GM21717 (cell line): ENCODE results near the gene CDCA7L.
"Not testable (repeated sequence)": the region's sequence is repeated elsewhere in the genome, so short reads cannot be mapped to it uniquely, and the experiment has no call there.

Source experiments
- ATAC-seq: cut with Tn5 transposase; IDR thresholded peaks from one replicate; pipeline ENCODE4 v1.9.1; 2021; ENCODE audit warnings: mild to moderate bottlenecking, moderate library complexity; ENCODE audit not compliant: unreplicated experiment

Gene CDCA7L

DNA sequence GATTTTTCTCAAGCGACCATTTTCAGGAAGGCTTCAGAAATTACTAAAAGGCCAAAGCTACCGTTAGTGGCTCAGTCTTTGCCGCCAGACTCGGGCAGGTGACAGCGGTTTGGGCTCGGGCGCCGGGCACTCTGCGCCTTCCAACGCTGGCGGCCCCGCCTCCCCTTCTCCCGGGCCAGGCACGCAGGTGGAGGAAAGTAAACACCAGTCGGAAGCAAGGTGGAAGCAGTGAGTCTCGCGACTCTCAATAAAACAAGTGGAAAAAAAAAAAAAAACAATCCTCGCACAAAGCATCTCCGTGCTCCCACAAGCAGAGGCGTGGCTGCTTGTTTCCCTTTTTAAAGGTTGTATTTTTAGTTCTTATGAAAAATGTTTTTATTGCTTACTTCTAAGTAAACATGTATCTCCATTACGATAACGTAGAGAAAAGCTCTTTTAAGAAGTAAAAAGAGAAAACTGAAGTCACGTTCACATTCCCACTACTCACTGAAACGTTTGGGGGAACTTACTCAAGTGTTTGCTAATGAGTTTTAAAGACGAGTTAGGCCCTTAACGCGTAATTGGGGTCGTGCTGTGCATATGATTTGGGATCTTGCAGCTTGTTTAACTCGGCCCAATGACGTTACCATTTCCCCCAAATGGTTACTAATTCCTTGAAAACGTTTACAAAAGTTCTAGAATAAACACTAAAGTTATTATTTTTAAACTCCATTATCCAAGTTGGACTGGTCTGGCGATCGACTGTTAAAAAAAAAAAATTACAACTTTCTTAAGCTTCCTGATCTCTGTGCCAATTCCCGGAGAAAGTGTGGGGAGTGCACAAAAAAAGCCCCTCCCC, 864 bp downstream of the CDCA7L start:
- ATAC-seq, result no peak

DNA sequence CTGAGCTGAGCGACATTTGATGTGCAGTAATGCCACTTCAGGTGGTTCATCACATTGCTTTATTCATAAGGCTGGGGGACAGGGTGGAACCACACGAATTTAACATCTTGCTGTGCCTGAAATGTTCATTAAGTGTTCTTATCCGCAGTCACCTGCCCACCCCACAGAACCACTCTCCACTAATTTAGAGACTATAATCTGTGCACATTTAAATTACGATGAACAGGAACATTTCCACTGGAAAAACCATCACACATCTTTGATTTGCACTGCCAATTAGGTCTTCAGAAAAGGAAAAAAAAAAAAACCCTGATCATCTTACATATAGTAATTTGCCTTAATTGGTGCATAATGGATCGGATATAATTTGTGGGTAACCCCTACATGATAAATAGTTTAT, 2.3 kb downstream of the CDCA7L start:
- ATAC-seq, result no peak

DNA sequence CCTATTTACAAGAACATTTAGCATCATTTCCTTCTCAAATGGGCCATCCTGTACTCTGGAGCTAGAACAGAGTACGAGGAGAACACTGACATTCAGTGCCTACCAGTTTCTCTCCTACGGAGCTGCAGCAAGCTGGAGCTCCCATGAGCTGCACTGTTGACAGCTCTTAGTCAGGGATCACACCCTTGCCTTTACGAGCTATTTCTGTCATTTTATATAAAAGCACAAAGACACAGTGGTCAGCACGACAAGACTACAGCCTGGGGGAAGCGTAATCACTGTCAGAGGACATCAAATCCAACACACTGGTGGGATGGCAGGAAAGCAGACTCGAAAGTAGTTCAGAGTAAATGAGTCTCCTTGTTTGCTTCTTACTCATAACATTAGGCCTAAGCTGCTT, 2.7 kb downstream of the CDCA7L start:
- no peak for ATAC-seq

DNA sequence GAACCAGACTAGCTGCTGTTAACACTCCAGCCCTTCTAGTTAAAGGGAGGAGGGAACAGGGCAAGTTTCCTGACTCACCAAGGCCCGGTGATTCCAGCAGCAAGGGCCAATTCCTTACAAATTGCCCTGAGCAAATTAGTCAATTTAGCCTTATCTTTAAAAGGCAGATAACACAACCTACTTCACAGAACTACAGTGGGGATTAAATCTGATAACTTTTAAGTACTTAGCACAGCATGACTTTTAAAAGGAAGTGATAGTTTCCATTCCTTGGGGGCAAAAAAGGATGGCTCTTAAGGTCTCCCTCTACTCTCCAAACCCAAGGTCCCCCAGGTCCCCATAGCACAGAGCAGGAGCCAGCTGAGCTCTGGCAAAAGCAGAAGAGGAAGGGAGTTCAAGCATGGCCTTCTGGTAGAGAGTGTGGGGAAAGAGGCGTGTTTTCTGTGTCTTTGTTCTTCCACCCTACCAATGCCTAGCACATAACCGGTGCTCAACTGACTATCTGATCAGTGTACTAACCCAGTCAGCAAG, 4.0 kb downstream of the CDCA7L start:
- peak; percentile 29 for ATAC-seq

DNA sequence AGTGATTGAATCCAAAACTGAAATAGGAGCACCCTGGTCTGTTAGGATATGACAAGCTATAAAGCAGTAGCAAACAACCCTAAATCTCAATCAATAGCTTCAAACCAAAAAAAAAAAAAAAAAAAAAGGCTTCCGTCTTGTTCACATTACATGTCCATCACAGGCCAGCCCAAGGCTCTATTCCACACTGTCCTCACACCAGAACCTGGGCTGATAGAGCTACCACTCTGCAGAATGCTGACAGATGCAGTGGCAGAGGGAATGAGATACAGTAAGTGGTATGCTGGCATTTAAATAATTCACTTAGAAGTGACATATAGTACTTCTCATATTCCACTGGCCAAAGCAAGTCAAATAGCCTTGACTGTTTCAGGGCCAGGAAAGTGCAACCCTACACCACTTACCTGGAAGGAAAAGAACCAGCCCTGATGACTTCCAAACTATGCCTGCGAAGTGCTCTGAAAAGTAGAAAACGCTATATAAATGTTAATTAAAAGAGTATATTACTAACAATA, 5.8 kb downstream of the CDCA7L start:
- ATAC-seq, result no peak

DNA sequence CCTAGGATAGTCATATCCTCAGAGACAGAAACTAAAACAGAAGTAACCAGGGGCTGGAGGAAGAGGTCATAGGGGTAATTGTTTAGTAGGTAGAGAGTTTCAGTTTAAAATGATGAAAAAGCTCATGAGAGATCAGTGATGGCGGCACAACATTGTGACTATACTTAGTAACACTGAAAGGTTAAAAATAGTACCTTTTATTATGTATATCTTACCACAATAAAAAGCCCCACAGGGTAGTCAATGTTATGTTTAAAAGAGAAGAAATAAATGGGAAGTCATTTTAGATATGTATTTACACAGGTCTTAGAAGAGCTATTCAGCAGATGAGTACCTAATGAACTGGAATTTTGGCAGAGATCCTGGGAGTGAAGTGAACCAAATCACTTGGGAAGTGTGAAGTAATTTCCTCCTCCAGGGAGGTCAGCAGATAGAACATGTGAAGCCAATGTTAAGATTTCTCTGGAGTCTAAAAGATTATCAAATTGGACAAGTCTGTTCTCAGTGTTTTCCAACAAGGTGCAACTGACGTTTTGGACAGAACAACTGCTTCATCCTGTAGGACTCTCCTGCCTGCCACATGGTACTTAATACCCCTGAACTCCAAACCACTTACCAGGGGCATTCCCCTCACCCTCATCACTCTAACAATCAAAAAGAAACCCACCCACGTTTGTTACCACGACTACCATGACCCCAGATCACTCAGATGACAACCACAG, 6.4 kb downstream of the CDCA7L start:
- ATAC-seq, result peak; percentile 81

DNA sequence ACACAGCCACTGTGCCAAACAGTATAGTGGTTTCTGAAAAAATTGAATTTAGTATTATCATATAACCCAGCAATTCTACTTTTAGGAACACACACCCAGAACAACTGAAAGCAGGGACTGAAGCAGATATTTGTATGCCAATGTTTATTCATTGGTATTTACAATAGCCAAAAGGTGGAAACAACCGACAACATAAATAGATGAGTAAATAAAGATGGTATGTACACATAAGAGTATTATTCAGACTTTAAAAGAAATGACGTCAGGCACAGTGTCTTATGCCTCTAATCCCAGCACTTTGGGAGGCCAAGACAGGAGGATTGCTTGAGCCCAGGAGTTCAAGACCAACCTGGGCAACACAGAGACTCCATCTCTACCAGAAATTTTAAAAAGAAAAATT, 7.2 kb downstream of the CDCA7L start:
- no peak for ATAC-seq

DNA sequence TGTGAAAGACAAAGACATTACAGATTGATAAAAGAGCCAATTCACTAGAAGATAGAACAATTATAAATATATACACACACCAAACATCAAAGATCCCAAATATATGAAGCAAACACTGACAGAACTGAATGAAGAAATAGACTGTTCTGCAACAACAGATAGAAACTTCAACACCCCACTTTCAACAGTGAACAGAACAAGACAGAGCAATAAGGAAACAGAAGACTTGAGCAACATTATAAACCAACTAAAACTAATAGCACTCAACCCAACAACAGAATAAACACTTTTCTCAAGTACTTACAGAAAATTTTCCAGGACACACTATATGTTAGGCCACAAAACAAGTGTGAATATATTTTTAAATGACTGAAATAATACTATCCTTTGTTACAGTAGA, 10.9 kb downstream of the CDCA7L start:
- no peak for ATAC-seq

DNA sequence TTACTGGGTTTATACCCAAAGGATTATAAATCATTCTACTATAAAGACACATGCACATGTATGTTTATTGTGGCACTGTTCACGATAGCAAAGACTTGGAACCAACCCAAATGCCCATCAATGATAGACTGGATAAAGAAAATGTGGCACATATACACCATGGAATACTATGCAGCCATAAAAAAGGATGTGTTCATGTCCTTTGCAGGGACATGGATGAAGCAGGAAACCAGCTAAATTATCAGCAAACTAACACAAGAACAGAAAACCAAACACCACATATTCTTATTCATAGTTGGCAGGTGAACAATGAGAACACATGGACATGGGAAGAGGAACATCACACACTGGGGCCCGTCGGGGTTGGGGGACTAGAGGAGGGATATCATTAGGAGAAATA, 12.4 kb downstream of the CDCA7L start:
- not testable (repeated sequence) for ATAC-seq

DNA sequence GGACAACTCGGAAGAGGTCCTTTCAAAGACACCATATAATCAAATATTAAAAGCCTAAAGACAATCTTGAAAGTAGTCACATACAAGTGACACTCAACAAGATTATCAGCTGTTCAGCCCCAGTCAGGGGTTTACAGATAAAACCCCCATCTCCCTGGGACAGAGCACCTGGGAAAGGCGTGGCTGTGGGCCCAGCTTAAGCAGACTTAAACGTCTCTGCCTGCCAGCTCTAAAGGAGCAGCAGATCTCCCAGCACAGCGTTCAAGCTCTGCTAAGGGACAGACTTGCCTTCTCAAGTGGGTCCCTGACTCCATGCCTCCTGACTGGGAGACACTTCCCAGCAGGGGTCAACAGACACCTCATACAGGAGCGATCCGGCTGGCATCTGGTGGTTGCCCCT, 18.0 kb downstream of the CDCA7L start:
- ATAC-seq, result no peak

DNA sequence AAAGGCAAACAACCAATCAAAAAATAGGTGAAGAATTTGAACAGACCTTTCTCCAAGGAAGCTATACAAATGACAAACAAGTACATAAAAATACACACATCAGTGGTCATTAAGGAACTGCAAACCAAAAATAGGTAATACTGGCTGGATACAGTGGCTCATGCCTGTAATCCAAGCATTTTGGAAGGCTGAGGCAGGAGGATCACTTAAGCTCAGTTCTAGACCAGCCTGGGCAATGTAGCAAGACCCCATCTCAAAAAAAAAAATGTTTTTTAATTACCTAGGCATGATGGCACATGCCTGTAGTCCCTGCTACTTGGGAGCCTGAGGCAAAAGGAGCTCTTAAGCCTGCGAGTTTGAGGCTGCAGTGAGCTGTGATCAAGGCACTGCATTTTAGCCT, 19.3 kb downstream of the CDCA7L start:
- no peak for ATAC-seq

DNA sequence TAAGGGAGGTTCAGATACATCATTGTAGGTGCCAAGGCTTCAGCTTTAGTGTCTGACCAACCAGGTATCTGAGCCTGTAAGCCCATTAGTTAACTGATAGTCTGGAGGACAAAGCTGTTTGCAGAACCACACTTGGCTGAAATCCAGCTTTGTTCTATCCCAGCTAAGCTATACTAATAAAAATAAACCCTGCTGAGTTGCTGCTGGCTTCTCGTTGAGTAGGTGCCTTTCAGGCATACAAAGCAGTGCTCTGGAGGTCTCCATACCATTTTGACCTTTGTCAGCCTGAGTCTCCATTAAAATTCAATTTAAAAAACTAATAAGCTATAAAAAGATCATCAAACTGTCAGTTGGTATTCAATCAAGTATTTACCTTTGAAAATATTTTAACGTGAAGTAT, 22.0 kb downstream of the CDCA7L start:
- ATAC-seq, result no peak

DNA sequence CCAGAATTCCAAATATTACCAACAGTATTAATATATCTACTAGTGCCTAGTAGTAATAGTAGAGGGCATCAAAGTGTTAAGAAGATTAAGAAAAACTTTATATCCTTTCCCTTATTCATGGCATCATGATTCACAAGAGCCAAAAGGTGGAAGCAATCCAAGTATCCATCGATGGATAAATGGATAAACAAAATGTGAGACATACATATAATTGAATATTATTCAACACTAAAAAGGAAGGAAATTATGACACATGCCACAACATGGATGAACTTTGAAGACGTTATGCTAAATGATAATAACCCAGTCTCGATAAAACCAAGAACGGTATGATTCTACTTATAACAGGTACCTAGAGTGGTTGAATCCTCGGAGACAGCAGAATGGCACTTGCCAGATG, 23.1 kb downstream of the CDCA7L start:
- ATAC-seq, result no peak

DNA sequence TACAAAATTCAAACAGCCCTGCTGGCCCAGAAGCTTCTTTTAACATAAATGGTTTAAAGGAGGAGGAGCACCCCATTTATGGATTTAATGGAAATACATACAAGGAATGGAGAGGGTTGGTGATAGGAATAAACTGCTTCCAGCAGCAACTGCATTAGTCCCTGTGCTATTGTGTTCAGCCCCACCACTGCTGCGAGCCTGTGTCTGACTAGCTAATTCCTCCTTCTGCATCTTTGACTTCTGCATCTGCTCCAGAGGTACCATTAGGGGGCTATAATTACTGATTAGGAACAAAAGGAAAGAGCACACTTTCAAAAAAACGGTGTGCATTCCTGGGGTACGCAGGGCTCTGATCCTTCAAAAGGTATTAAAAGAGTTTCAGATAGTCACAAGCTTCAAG, 24.8 kb downstream of the CDCA7L start:
- ATAC-seq, result no peak

DNA sequence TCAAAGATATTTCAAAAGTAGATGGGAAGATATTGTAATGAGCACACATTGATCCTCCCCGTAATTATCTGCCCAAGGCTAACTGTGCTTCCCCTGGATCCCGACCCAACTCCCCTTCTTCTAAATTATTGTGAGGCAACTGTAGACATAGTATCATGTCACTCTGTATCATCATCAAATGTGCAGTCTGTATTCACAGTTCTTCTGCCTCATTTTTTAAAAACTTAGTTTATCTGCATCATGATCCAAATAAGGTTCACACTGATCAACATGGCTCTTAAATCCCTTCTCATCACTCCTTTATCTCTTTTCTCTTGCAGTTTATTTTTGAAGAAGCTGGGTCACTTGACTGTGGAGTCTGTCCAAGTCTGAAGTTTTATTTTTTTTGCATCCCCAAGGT, 27.5 kb downstream of the CDCA7L start:
- ATAC-seq, result no peak

DNA sequence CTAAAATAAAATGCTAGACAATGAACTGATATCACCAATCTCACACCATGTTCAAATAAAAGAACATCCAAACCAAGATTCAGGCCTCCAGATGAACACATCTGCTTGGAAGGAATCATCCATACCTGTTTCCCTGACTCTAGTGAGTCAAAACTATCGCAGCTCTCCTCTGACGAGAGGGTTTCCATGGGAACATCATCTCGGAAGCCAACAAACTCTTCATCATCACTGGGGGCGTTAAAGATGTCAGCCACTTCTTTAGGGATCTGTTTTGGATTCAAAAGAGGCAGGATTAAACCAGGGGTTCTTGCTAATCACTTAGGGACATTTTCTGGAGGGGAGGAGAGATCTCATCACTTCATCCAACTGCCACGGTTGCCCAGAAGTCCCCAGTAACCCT, 29.1 kb downstream of the CDCA7L start:
- ATAC-seq, result no peak

DNA sequence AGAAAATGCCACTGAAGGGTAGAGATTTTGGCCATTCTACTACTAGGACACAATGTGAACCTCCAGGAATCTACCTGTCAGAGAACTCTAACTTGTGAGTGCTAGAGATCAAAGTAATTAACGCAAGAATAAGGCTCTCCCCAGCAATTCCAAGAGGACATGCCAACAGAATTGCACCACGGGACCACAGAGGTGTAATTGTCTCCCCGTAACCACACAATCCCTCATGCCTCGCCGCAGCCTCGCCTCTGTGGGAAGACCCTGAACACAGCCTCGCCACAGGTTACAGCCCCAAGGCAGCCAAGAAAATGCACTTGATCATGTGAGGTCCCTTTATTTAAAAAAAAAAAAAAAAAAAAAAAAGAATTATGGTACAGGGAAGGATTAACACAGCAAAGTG, 29.5 kb downstream of the CDCA7L start:
- ATAC-seq, result no peak

DNA sequence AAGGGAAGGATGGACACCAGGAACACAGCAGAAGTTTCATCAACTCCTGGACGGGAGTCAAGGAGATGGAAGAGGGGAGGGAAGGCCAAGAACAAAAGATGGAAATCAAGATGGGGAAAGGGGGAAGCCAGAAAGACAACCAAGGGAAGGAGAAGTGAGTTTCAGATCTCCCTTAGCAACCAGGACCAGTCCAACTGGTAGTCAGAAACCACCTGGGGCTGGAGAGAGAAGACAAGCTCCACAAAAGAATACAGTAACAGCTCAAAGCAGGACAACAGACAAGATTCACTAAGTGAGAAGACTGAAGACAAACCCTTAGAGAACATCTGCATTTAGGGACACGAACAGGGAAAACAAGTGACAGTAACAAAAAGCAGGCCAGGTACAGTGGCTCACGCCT, 30.6 kb downstream of the CDCA7L start:
- ATAC-seq, result no peak

DNA sequence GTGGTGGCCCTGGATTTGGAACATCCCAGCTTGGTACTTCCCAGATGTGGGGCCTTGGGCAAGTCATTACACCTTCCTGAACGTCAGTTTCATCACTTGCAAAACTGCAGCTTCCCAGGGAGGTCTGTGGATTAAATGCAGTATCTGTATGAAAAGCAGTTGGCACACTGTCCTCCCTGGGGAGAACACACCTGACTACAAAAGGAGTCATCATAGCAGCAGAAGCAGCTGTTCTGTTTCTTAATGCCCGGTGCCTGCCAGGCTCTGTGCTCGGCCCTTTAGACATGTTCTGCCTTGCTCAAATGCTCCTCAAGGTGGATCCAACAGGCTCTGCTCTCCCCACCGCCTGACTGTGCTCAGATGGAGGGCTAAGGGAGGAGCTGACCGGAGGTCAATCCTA, 31.0 kb downstream of the CDCA7L start:
- ATAC-seq, result no peak

DNA sequence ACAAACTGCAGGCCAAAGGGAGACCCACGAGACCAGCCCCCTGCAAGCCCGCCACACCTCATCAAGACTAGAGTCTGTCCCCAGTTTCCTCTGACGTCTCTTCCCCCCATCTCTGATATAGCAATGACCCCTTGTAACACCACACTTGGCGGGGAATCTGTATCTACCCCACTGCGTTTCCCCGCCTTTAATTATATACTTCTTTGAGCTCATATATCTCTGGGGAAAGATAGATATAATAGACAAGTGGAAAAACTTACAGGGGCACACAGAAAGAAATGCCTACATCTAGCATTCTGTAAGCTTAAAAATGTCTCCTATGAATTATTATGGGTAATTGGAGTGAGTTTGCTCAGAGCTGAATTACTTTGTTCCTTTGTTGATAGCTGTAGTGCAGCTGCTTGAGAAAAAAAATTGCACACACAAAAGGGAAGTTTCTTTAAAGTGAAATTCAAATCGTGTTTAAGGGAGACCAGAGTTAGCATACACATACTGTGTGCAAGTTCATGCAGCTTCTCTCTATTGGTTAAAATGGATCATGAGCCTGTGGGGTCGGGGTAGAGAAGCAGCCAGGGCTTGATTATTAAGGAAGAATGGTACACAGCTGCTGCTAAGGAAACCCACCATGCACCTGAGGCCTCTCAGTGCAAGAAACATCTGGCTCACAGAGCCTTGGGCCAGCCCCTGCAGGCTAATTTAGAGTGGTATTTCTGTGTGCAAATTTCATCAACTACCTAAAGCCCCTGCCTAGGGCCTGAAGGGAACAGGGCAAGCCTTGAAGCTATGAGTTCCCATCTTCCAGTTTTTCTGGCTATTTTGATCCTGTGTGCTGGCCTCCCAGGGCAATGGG, 32.5 kb downstream of the CDCA7L start:
- no peak for ATAC-seq

DNA sequence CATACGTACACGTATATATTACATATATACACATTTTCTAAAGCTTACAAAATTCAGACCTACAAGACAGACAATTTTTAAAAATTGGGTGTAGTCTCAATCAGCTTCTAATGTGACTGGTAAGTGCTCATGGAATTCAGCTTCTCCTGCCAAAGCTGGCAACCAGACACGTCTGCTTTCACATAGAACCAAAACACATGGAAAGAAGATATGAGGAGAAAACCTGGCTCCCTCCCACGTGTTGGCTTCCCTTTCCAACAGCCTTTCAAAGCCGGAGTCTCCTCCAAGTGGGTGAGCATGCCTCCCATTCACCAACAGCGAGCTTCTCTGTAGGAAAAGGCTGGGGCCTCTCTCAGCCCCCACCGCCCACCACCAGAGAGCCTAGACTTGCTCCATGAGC, 33.4 kb downstream of the CDCA7L start:
- ATAC-seq, result no peak
